Stimulated activated CD8-positive, alpha-beta memory T cell treated with anti-CD3 and anti-CD28 coated beads, Interleukin-15, amount 100 ng/mL, for 24 hours (primary cell): ENCODE data around the gene PJA1.

ENCODE experiments used
- DNase-seq: peaks from one replicate; pipeline ENCODE4 v3.0.0-alpha.2; 2020; ENCODE audit warnings: low read depth

Gene PJA1

GRCh38 chrX:69140837-69141236 lies 24.4 kb downstream of the PJA1 start:
- no peak for DNase-seq

- no peak for DNase-seq
These were observed 25.7 kb downstream of the PJA1 start for GRCh38 chrX:69139516-69139915.

GRCh38 chrX:69138512-69138911 lies 26.7 kb downstream of the PJA1 start:
- no peak for DNase-seq

GRCh38 chrX:69138118-69138390 lies 27.2 kb downstream of the PJA1 start:
- no peak for DNase-seq

- DNase-seq, result no peak
These were observed 27.7 kb downstream of the PJA1 start for GRCh38 chrX:69137371-69138117.

GRCh38 chrX:69136546-69137331 lies 28.5 kb downstream of the PJA1 start:
- DNase-seq, result no peak

- DNase-seq, result no peak
These were observed 31.2 kb downstream of the PJA1 start for GRCh38 chrX:69133921-69134542.

- no peak for DNase-seq
These were observed 33.4 kb downstream of the PJA1 start for GRCh38 chrX:69131886-69132285.

- no peak for DNase-seq
These were observed 34.8 kb downstream of the PJA1 start for GRCh38 chrX:69130439-69130838.

- no peak for DNase-seq
These were observed 36.7 kb downstream of the PJA1 start for GRCh38 chrX:69128588-69128987.

GRCh38 chrX:69127466-69127865 lies 37.8 kb downstream of the PJA1 start:
- DNase-seq, result no peak

GRCh38 chrX:69126642-69127041 lies 38.6 kb downstream of the PJA1 start:
- no peak for DNase-seq

GRCh38 chrX:69125094-69125493 lies 40.2 kb downstream of the PJA1 start:
- DNase-seq, result no peak

- no peak for DNase-seq
These were observed 41.1 kb downstream of the PJA1 start for GRCh38 chrX:69124108-69124507.

- no peak for DNase-seq
These were observed 41.8 kb downstream of the PJA1 start for GRCh38 chrX:69123481-69123880.

GRCh38 chrX:69121321-69122000 lies 43.8 kb downstream of the PJA1 start:
- DNase-seq, result no peak

GRCh38 chrX:69120476-69120875 lies 44.8 kb downstream of the PJA1 start:
- DNase-seq, result no peak

- no peak for DNase-seq
These were observed 46.1 kb downstream of the PJA1 start for GRCh38 chrX:69119122-69119521.

- DNase-seq, result no peak
These were observed 47.3 kb downstream of the PJA1 start for GRCh38 chrX:69117876-69118526.

GRCh38 chrX:69116077-69116476 lies 49.2 kb downstream of the PJA1 start:
- DNase-seq, result no peak

- no peak for DNase-seq
These were observed 51.5 kb downstream of the PJA1 start for GRCh38 chrX:69113723-69114122.
